ENCODE results near the gene ABHD4.

GRCh38 chr14:22569737-22570131 is 28.4 kb upstream of the ABHD4 start:
- TF ChIP-seq, protein P1, sequence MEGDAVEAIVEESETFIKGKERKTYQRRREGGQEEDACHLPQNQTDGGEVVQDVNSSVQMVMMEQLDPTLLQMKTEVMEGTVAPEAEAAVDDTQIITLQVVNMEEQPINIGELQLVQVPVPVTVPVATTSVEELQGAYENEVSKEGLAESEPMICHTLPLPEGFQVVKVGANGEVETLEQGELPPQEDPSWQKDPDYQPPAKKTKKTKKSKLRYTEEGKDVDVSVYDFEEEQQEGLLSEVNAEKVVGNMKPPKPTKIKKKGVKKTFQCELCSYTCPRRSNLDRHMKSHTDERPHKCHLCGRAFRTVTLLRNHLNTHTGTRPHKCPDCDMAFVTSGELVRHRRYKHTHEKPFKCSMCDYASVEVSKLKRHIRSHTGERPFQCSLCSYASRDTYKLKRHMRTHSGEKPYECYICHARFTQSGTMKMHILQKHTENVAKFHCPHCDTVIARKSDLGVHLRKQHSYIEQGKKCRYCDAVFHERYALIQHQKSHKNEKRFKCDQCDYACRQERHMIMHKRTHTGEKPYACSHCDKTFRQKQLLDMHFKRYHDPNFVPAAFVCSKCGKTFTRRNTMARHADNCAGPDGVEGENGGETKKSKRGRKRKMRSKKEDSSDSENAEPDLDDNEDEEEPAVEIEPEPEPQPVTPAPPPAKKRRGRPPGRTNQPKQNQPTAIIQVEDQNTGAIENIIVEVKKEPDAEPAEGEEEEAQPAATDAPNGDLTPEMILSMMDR (IDR thresholded peaks at IDR 0.05; ENCODE audit: low read depth, low read length): no peak
- no peak for TF ChIP-seq EZH2phosphoT487 (IDR thresholded peaks at IDR 0.05; ENCODE audit: low read depth)

Data from OCI-LY3 (cell line).